Activated T-cell treated with anti-CD3 and anti-CD28 coated beads for 24 hours (primary cell): ENCODE measurements around the gene LURAP1L.

ENCODE experiments used
- DNase-seq: peaks from one replicate; pipeline ENCODE4 v3.0.0-alpha.2; 2020; ENCODE audit warnings: low read depth

Gene LURAP1L

GRCh38 chr9:12813960-12814876 is 39.4 kb downstream of the LURAP1L start:
- DNase-seq: no peak

- DNase-seq: no peak
These were observed 40.0 kb downstream of the LURAP1L start for GRCh38 chr9:12814877-12815237.

- DNase-seq: no peak
These were observed 41.1 kb downstream of the LURAP1L start for GRCh38 chr9:12815888-12816287.

- DNase-seq: no peak
These were observed 41.9 kb downstream of the LURAP1L start for GRCh38 chr9:12816656-12817101.

DNA sequence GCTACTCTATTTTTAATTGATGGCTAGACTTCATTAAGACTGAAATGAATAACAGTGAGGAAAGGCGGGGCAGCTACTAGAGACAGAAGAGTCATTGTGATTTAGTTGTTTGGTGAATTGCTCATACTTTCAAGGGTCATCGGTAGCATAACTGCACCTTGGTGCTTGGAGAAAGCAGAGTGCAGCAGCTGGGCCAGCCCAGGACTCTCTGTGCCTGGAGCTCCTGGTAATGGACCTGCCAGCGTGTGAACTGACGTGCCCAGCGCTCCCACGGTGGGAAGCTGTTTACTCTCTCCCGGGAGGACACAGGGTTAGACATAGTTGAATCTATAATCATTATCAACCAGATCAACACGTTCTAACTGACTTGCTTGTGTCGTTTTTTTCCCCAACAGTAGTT is 42.9 kb downstream of the LURAP1L start:
- no peak for DNase-seq

DNA sequence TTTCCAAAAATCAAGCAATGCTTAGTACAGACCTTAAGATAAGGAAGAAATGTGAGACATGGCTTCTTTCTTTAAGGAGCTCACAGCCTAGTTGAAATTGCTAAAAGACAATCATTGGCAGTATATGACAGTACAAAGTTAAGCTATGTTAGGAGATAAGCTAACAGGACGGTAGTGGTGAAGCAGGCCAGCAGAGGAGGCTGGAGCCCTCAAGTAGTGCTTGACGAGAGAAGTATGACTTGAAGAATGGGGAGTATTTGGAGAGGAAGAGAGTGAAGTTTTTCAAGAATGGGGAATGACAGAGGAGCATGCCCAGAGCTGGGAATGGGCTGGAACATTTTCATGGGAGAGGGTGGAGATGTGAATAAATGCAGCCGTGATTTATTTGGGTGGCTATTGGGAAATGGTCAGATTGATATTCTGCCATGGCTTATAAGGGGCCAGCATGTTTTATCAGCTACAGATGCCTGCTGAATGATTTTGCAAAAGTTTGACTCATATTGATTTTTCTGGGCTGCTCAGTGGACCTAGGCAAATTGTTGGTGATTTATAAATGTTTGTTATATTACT is 43.7 kb downstream of the LURAP1L start:
- DNase-seq: no peak

GRCh38 chr9:12819436-12820185 is 44.8 kb downstream of the LURAP1L start:
- no peak for DNase-seq

DNA sequence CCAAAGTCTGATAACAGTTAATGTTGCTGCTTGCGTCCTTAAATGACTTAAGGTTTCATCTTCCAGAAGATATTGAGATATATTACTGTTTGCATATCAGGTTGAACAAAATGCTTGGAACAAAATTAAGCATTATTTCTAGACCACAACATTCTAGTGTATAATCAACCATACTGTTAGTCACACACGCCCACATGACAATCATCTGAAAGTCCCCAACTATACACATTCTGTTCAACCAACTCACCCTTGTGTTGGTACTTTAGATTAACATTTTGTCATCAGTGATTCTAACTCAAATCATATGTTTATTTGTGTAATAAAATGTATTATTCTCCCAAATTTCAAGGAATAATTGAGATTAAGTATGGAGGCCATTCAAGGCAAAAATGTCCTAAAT is 47.3 kb downstream of the LURAP1L start:
- no peak for DNase-seq

GRCh38 chr9:12826924-12827565 is 52.2 kb downstream of the LURAP1L start:
- DNase-seq: no peak

DNA sequence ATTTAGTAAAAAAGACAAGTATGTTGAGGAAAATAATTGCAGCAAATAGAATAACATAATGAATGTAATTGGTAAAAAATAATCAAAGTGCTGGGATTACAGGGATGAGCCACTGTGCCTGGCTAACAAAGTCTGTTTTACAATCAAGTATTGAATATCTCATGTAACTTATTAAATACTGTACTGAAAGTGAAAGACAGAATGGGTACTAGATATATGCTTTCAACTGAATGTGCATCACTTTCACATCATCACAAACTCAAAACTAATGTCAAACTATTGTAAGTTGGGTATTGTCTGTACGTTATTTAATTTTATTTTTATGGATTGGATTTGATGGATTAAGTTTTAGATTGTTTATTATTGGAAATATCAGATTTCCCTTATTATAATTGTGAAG is 58.9 kb downstream of the LURAP1L start:
- DNase-seq: no peak

GRCh38 chr9:12838546-12838945 is 63.7 kb downstream of the LURAP1L start:
- no peak for DNase-seq

GRCh38 chr9:12843735-12844134 is 68.9 kb downstream of the LURAP1L start:
- DNase-seq: no peak

- DNase-seq: no peak
These were observed 71.2 kb downstream of the LURAP1L start for GRCh38 chr9:12846035-12846434.

DNA sequence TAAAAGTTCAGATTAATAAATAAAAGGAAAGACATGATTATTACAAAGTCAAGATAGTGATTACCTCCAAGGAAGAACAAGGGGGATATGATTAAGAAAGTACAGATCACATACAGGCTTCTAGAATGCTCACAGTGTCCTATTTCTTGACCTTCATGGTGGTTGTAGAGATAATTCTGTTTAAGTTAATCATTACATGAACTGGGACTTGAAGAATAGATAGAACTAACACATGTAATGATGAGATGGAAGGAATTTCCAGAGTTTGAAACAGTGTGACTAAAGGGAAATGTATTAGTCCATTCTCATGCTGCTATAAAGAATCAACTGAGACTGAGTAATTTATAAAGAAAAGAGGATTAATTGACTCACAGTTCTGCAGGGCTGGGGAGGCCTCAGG is 72.7 kb downstream of the LURAP1L start:
- no peak for DNase-seq

- DNase-seq: no peak
These were observed 74.7 kb downstream of the LURAP1L start for GRCh38 chr9:12849486-12850003.

GRCh38 chr9:12851341-12852090 is 76.7 kb downstream of the LURAP1L start:
- DNase-seq: no peak

DNA sequence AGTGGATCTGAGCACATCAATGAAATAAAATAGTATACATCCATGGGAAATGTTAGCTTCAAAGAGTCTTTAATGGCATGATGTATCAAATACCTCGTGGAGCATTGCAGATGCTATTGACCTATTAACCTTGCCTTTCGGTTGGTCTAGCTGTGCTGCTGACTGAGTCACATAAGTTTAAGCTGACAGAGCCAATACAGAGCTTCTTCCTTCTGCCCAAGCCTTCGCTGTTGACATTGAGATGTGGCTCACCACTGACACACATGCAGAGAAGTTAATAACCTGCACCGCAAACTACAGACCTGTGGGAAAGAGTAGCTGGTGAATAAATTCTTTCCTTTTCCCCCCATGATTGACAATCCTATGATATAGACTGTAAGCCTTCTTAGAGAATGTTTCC is 78.2 kb downstream of the LURAP1L start:
- no peak for DNase-seq

DNA sequence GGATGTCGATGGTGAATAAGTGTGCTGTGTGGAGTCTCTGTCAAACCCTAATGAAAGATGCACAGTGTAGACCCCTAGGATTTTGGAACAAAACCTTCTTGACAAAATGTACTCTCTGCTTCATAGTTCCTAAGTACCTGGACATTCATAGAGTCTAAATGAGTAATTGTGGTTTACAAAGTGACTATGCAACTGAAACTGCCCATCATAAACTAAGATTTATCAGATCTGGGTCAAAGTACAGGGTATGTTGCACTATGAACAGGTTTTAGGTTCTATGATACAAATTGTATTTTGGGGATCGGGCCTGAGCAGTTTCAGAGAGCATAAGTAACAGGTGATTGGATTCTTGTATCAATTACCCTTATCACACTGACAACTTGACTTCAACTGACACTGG is 79.4 kb downstream of the LURAP1L start:
- no peak for DNase-seq

- no peak for DNase-seq
These were observed 80.2 kb downstream of the LURAP1L start for GRCh38 chr9:12855066-12855465.

GRCh38 chr9:12856603-12857002 is 81.8 kb downstream of the LURAP1L start:
- DNase-seq: no peak

DNA sequence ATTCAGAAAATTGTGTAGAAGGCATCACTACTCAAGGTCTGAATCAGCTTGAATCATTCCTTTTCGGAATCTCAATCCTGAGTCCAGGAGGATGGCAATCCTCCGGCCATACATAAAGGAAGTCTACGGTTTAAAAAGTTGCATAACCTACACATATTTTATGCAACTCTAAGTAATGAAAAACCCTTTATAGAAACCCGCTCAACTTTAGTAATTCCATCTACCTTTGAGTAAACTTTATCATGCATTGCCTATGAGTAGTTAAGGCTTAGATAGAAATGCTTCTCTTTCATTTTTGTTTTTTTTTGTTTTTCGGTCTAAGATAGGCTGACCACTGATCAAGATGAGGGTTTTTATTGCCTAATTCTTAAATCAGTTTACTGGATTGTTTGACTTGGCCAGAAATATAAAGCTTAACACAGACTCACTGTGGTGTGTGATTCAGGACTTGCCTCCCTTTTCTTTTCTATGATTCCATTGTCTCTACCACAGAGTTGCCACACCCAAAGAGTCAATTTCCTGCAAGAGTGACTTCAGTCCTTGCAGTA is 85.0 kb downstream of the LURAP1L start:
- DNase-seq: no peak
